SW 1271 (cell line): ENCODE measurements around the gene SASH1.
A peak's percentile ranks its signal among the peaks of the same experiment; 100 is the strongest.

ENCODE experiments used
- DNase-seq, 2 experiments: peaks; one replicate each; lab custom pipeline; 2025; lab: John Stamatoyannopoulos, UW

SASH1 gene

DNA sequence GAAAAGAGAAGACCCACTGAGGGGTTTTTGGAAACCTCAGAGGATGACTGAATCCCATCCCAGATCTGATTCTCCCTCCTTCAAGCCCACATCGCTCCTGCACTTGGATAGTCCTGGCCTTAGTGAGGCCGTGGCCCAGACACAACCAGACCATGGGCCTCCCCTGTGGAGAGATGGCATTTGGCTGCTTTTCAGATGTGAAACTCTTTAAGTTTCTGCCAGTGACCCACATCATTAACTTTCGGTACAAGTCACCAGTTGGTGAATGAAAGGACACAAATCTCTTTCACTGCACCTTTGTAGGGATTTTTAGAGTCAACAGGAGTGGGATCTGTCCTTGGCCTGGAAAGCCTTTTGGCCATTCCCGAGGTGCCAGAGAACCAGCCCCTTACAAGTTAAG, 116.6 kb downstream of the SASH1 start:
- DNase-seq: no peak

GRCh38 chr6:148460876-148461646, 118.4 kb downstream of the SASH1 start:
- no peak for DNase-seq

DNA sequence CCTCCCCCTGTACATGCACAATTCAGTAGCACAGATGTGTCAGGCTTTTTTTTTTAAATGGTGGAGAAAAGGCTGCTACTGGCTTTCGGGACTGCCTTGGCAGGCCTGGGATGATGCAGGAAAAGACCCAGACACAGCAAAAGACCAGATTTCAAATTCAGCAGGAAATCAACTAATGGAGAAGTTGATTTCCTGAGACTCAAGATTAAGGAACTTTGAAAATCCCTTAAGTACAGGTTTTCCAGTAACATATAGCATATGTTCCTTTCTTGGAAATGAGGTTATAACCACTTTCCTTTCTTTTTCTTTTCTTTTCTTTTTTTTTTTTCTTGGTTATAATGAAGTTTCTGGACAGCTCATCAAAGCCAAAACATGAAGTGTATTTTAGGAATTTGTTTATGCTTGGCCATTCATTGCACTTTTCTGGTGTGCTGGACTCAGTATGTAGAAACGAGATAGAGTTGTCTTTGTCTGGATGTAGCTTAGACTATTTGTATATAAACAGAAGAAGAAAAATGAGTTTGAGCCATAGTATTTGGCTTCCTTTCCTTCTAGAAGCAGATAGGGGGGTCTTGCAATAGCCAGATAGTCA, 119.4 kb downstream of the SASH1 start:
- DNase-seq: no peak

DNA sequence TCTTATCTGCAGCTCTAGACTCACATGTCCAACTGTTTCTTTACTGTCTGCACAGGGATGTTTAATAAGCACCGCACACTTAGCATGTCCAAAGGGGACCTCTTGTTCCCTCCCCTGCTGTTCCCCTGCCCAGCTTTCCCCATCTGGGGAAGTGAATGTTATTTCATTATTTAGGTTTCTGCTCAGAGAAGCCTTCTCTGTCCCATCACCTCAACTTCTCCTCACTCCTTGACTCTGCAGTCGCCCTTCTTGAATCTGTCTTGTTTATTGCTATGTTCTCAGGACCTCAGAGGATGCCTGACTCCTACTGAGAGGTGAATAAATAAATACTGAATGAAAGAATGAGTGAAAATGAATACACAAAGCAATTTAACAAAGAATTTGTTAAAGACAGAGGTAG, 121.0 kb downstream of the SASH1 start:
- DNase-seq: no peak

DNA sequence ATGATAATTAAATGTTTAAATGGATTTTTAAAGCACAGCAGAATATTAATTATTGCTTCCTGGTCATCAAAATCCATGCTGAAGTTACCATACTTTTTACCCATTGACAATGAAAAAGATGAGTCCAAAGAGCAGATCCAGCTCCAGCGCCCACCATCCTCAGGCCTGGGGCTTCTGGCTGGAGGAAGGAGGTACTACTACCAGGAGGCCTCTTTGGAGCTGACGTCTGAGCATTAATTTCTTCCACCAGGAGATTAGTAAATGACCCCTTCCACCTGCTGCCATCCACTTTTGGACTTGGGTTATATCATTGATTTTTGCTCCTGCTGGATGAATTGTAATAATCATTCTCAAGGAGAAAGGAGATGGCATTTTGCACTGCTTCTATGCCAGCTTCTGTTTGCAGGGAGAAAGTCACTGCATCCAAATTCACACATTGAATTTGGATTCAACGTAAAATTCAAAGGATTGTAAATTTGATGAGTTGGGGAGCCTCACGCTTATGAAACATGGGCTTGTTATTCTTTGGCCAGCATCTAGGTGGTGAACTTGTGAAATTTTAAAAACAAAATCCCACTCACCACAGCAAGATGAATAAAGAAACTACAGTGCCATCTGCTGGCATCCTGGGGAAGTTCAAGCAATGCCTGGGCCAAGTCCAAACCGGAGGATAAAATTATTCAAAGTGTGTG, 121.8 kb downstream of the SASH1 start:
- peak; percentile 11 to 62 for DNase-seq

DNA sequence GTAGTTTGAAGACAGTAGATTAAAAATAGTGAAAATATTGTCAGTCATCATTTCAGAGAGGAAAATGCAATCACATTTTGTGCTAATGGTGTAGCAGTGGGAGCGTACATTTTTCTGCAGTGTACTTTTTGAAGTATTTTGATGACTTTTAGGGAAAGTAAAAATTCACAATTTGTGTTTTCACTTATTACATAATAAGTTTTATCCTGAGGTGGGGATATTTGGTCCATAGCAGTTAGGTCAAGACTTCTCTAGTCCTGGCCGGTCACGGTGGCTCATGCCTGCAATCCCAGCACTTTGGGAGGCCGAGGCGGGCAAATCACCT, 122.3 kb downstream of the SASH1 start:
- no peak for DNase-seq

GRCh38 chr6:148465670-148466069, 123.0 kb downstream of the SASH1 start:
- no peak for DNase-seq

DNA sequence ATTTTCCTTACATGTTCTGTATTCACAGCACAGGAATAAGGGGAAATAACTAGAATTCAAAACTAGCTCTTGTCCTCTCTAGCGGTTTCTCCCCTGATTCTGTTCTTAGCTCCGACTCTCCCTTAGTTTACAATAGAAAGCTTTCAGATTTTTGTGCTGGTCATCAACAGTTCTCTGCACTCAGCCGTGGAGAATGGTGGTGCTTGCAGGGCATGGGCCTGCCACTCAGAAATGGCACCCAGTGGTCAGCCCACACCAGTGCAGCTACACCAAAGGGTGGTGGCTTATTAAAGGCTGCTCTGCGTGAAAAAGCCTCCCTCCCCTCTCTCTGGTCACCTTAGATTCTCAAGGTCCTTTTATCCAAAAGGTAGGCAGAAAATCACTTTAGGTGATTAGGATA, 123.5 kb downstream of the SASH1 start:
- no peak for DNase-seq

- DNase-seq: no peak
Observed at GRCh38 chr6:148467926-148468325, 125.3 kb downstream of the SASH1 start.

- no peak for DNase-seq
Observed at GRCh38 chr6:148470156-148470555, 127.5 kb downstream of the SASH1 start.

DNA sequence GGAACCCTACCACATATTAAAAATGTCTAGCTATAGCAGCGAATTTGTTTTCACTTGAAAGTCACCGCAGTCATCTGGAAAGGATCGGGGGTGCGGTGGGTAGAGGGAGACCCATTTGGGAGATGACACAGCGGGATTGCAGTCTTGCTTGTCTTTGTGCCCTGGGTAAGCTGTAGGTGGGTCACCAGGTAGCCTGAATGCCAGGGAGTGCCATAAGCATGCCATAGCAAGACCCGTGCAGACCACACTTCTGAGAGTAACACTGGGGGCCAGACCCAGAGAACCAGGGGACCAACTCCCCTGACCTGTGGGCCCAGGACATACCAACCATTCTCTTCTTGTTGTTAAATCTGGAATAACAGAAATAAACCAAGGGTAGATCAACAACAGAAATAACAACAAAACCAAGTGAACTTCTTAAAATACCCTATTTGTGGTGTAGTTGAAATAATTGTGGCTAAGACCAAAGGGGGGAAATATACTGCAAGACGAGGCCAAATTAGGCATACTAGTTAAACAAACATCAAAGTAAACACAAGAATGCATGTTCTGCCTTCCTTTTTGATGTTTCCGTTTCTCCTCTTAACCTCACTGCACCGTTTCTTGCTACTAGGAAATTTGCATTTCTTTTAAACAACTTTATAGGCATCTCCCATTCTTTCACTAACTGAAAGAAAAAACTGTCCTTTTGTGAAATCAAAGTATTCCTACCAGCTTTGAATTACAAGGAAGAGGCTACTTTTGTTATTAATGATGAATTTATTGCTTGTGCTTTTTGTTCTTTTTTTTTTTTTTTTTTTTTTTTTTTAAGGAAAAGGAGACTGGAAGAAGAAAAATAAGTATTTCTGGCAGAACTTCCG, 128.2 kb downstream of the SASH1 start:
- no peak for DNase-seq

DNA sequence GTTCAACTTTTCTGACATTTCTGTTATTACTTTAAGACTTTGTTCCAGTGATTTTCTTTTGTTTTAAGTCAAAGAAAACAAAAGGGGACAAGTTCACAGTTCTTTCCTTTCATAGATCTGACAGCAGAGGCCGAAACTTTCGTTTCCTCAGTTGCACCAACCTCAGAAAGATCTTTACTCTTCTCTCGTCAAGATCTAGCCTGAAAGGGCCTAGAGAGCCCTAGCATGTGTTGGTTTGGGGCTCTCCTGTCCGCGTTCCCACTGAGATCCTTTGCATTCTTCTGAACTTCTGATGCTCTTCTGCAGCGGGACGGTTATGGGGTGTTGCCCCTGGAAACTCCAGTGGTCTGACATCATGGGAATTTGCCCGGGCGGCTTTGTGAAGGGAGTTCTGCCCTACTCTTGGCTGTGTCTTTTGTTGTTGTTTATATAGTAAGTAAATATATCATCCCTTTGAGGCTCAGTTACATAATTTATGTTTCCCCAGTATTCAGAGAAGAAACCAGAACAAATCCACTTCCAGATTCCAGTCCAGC, 129.1 kb downstream of the SASH1 start:
- no peak for DNase-seq

DNA sequence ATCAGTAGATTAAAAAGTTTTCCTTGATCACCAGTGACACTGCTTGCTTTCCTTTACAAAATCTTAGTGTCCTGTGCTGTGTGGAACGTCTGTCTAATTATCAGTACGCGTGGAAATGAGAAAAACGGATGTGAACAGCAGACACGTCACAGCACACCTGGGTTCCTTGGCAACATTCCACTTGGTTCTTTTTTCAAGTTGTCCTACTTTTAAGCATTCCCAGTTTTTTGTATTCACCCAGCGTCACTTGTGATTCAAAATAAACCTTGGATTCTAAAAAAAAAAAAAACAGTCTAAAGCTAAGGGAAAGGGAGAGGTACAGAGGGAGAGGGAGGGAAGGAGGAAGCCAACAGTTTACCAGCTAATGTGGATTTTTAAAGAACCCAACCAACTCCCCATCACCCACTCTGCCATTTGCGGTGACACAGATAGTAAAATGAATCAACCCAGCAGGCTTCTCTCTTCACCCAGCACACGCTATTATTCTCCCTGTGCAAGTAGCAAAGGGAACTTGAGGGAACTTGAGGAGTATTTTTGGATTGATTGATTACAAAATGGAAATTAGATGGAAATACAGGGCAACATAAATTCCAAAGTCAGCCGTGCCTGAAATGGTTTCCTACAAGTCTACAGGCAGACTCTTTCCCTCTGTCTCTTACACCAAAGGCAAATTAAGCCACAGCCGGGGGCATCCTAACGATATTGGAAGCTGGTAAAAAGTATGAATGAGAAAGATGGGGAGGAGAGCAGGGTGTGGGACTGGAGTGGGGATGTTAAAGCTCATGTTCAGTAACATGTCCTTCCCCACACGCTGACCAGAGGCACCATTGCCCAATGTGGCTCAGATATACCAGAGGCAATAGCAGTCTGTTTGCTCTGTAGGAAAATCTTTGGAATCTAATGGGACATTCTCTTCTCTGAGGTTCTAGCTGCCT, 129.8 kb downstream of the SASH1 start:
- no peak for DNase-seq

DNA sequence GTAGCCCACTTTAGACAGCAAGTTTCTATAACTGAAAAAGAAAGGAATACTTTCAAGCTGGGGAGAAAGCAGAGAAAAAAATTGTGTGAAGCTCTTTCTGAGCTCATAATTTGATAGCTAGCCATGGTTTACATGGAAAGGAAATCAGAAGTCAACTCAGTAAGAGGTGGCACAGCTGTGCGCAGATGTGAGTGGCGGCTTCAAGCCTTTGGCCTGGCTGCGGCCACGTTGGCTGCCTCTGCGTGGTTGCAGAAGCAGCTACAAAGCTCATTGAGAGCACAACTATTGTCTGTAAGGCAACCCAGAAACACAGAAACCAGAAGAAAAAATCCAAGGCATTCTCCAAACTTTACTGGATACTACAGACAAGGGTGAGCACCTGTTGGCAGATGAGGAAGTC, 136.9 kb downstream of the SASH1 start:
- DNase-seq: no peak

GRCh38 chr6:148487461-148487860, 144.8 kb downstream of the SASH1 start:
- DNase-seq: no peak

DNA sequence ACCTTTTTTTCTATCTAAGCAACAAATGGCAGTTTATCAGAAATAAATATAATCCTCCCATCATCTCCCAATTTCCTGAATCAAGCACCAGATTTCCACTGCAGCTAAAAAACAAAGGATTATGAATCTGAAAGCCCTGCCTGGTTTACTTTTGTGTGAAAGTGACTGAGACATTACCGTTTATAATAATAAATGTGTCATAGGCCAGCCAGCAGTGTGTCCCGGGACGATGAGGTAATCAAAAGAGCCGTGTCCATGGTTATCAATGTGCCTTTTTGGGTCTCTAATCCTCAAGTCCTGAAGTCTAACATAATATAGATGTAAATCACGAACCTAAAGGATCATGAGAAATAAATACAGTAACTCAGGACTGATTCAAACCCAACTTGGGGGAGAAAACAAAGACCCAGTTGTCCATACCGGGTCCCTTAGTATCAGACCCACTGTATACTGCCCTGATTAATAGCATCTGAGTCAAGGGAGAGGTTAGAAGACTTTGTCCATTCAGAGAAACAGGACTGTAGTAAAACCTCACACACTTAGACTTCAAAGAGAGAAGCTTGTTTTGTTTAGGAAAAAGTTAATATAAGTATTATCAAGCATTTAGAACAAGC, 149.1 kb downstream of the SASH1 start:
- no peak for DNase-seq

DNA sequence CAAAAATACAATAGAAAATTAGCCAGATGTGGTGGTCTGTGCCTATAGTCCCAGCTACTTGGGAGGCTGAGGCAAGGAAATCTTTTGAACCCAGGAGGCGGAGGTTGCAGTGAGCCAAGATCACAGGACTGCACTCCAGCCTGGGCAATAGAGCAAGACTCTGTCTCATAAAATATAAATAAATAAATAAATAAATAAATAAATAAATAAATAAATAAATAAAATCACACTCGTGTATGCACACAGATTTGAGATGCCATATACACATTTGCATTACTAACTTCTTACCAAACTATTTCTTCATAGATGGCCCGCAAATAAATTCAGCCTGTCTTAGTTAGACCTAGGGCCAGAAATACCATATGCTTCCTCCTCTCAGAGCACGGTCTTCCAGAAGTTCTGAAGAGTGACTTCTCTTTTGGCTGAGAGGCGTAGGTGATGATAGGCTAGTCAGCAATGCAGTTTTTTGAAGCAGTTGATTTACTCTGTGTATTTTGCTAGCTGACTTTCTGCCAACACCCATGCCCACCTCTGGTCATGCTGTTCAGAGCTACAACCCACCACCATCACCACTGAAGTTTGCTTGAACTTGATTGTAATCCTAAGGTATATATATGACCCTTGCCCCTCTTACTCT, 150.1 kb downstream of the SASH1 start:
- no peak for DNase-seq

DNA sequence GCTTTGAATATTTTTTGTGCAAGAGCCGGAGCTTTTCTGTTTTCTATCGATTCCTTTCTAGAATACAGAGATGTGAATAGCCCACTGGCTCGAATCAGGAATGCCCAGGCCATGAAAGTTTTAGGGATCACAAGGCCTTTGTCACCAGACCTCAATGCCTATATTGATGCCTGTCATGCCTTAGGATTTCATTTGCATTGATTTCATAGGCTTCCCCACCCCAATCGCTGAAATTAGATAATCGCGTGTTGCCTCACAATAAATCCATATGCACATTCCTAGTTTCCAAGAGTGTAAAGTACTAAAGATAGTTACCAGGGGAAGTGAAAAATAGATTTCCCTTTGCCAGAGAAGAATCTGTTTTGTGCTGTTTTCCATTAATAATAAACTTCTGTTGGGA, 150.8 kb downstream of the SASH1 start:
- DNase-seq: no peak

- no peak for DNase-seq
Observed at GRCh38 chr6:148494226-148494625, 151.6 kb downstream of the SASH1 start.

- no peak for DNase-seq
Observed at GRCh38 chr6:148495029-148495428, 152.4 kb downstream of the SASH1 start.
